NT2/D1 (cell line): Measurements from ENCODE around the gene ACTBL2.
"Not testable (repeated sequence)": the region's sequence is repeated elsewhere in the genome, so short reads cannot be mapped to it uniquely, and the experiment has no call there.

Experiments
- SUZ12 ChIP-seq: IDR thresholded peaks from 2 replicates; pipeline ENCODE4 v1.6.1; 2011; ENCODE audit not compliant: insufficient read length, insufficient read depth; ENCODE audit errors: extremely low read depth
- YY1 ChIP-seq: IDR thresholded peaks from 2 replicates; pipeline ENCODE4 v1.6.1; 2011; ENCODE audit not compliant: insufficient read length, insufficient read depth
- ZNF274 ChIP-seq: IDR thresholded peaks from 2 replicates; pipeline ENCODE4 v1.6.1; 2011; ENCODE audit warnings: mild to moderate bottlenecking, low read depth, low read length

DNA sequence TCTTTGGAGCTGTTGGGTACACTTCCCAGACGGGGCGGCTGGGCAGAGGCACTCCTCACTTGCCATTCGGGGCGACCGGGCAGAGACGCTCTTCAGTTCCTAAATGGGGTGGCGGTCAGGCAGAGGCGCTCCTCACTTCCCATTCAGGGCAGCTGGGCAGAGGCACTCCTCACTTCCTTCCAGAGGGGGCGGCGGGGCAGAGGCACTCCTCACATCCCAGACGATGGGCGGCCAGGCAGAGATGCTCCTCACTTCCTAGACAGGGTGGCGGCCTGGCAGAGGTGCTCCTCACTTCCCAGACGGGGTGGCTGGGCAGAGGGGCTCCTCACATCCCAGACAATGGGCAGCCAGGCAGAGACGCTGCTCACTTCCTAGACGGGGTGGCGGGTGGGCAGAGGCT is 35.8 kb upstream of the ACTBL2 start:
- TF ChIP-seq ZNF274, YY1, SUZ12: not testable (repeated sequence)
